PC-9 (cell line): ENCODE data around the gene IL18. TPM values are rescaled to one million over a fixed set of nuclear protein-coding genes. Genes with fewer than 3 reads are reported as not detected.

ENCODE experiments used
- Bru-seq: library from RNA; stranded (reverse); fragments of 400-500 nt; gene quantifications from one replicate; lab custom pipeline; 2021; lab: Mats Ljungman, UMichigan
- BruChase-seq, 2 experiments: library from RNA; stranded (reverse); fragments of 400-500 nt; gene quantifications; one replicate each; lab custom pipeline; 2021; lab: Mats Ljungman, UMichigan
- BruUV-seq: library from RNA; stranded (reverse); fragments of 400-500 nt; replicated peaks from 2 replicates; lab custom pipeline; 2021; lab: Mats Ljungman, UMichigan
- CTCF ChIA-PET: fragments of 300-600 bp; sonication (Branson Sonifier 250); formaldehyde crosslinking; loops from one replicate; lab custom pipeline; 2022; ENCODE audit warnings: antibody characterized with exemption; lab: Charles Lee
- POLR2A ChIA-PET: fragments of 300-600 bp; sonication (Branson Sonifier 250); formaldehyde crosslinking; loops from one replicate; lab custom pipeline; 2022; ENCODE audit warnings: antibody characterized with exemption; ENCODE audit not compliant: unreplicated experiment; lab: Charles Lee
- DNase-seq, 2 experiments: peaks; one replicate each; pipeline versions ENCODE4 v3.0.0 to v3.0.0-alpha.2; 2015 to 2022; ENCODE audit warnings: mixed read lengths in 1 of 2
- H2AFZ ChIP-seq: fragments of 200-600 bp; sonication (generic); 2 replicates; pipeline ENCODE4 v1.8.1; 2017; ENCODE audit warnings: antibody characterized with exemption
- H3F3A ChIP-seq: fragments of 200-600 bp; sonication (generic); 2 replicates; pipeline ENCODE4 v1.8.1; 2017; ENCODE audit warnings: antibody characterized with exemption, mild to moderate bottlenecking, low read depth; ENCODE audit not compliant: insufficient read depth
- H3K27ac ChIP-seq: fragments of 200-600 bp; sonication (generic); 2 replicates; pipeline ENCODE4 v1.6.1; 2016; ENCODE audit warnings: mixed run types
- H3K27me3 ChIP-seq: fragments of 200-600 bp; sonication (generic); 2 replicates; pipeline ENCODE4 v1.6.1; 2016; ENCODE audit warnings: low read depth, mixed run types; ENCODE audit not compliant: insufficient read depth
- H3K36me3 ChIP-seq: fragments of 200-600 bp; sonication (generic); 2 replicates; pipeline ENCODE4 v1.6.1; 2016; ENCODE audit warnings: low read depth, mixed run types
- H3K4me1 ChIP-seq: fragments of 200-600 bp; sonication (generic); replicated peaks from 2 replicates; pipeline ENCODE4 v1.6.1; 2016; ENCODE audit warnings: mixed run types; ENCODE audit not compliant: insufficient read depth
- H3K4me2 ChIP-seq: fragments of 200-600 bp; sonication (generic); 2 replicates; pipeline ENCODE4 v1.6.1; 2017; ENCODE audit warnings: mixed run types
- H3K4me3 ChIP-seq: fragments of 200-600 bp; sonication (generic); 2 replicates; pipeline ENCODE4 v1.6.1; 2016; ENCODE audit warnings: mixed run types
- H3K79me2 ChIP-seq: fragments of 200-600 bp; sonication (generic); 2 replicates; pipeline ENCODE4 v1.6.1; 2017; ENCODE audit warnings: low read depth, mixed run types
- H3K9me2 ChIP-seq: fragments of 200-600 bp; sonication (generic); 2 replicates; pipeline ENCODE4 v1.8.1; 2017; ENCODE audit warnings: mild to moderate bottlenecking; ENCODE audit not compliant: insufficient read depth
- H3K9me3 ChIP-seq: fragments of 200-600 bp; sonication (generic); 2 replicates; pipeline ENCODE4 v1.8.1; 2016; ENCODE audit warnings: low read depth; ENCODE audit not compliant: insufficient read depth
- H4K20me1 ChIP-seq: fragments of 200-600 bp; sonication (generic); 2 replicates; pipeline ENCODE4 v1.8.1; 2017; ENCODE audit not compliant: insufficient read depth
- EZH2 ChIP-seq: fragments of 200-600 bp; sonication (generic); IDR thresholded peaks from 2 replicates; pipeline ENCODE4 v1.8.0; 2017; ENCODE audit warnings: antibody characterized with exemption, low read depth
- intact Hi-C: fragments of 100-400 bp; cut with micrococcal nuclease; formaldehyde crosslinking; loops from one replicate; pipeline ENCODE4 v1.10.0; 2022; ENCODE audit not compliant: unreplicated experiment
- long read RNA-seq: library from polyadenylated mRNA; stranded (forward); transcript quantifications from one replicate; pipeline ENCODE4 v2.0.0, GENCODE V29; 2022
- total RNA-seq: library from RNA; stranded (reverse); gene quantifications from 2 replicates; pipeline ENCODE4 v1.2.3, GENCODE V29; 2021
- TF ChIP-seq, protein P1 (sequence below): fragments of 200-600 bp; sonication (generic); conservative IDR thresholded peaks from 2 replicates; pipeline ENCODE4 v1.6.1; 2017; ENCODE audit warnings: mixed run types, antibody characterized with exemption, mild to moderate bottlenecking, moderate library complexity

The IL18 gene
- total RNA-seq (42.8 and 59.1 TPM in 2 replicates), Bru-seq, nascent RNA (percentile 95 among the genes with signal in this experiment), BruChase-seq, experiment 1, labeled RNA remaining after a 2-hour chase (percentile 95 among the genes with signal in this experiment), BruChase-seq, experiment 2, labeled RNA remaining after a 6-hour chase (percentile 94 among the genes with signal in this experiment)
- long read RNA-seq, partial matches to known transcripts: 0 of 3 reads
- long read RNA-seq, other reads (novel, unspliced or antisense): 3 of 3 reads

DNA sequence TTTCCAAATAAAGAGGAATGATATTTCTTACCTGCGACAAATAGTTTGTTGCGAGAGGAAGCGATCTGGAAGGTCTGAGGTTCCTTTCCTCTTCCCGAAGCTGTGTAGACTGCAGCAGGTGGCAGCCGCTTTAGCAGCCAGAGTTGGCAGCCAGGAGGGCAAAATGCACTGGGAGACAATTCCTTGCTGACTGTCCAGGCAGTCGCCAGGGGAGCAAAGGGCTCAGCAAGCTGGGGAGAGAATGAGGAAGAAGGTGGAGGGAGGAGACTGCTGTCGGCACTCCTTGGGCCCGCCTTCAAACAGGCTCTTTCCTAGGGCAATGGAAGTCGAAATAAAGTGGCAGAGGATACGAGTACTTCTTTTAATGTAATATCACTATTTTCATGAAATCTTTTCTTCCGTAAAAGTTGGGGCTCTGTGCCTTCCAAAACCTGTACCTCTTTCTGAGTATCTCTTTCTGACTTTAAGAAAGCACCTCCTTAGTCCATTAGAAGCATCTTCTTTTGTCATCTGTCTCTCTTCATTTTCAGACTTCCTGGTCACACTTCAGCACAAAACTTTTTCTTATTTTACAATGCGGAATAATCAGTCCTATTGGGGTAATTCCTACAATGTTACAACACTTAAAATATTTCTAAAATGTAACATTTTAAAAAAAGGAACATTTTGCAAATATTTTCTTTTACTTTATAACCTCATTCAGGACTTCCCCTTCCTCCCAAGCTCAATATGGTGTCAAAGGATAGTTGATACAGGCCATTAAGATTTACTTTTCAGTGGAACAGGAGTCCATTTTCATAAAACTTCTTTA lies at the start of gene IL18:
IL18 (minus strand) TSS at position 220 of the 811 bp plus-strand sequence. CDS start 9,041 bp downstream, outside the sequence.
- intact Hi-C loops: loop anchor here (5.0 to 10.0 kb wide), 2 partner anchors 289 to 1807 kb away; partner anchors contain the start of genes ALG9, CFAP68 and FDXACB1
- peak within 1 kb of the TSS; percentile 69 for H2AFZ ChIP-seq
- H4K20me1 ChIP-seq: no peaks in the 10 kb centered on the region
- peak within 1 kb of the TSS; percentile 87 for H3K27ac ChIP-seq
- H3K27me3 ChIP-seq: no peaks in the 10 kb centered on the region
- H3K36me3 ChIP-seq: peaks cover 16% of the 10 kb centered on the region; the same call in 1 of the 2 replicates
- POLR2A ChIA-PET: no interaction called here
- H3F3A ChIP-seq: peaks cover 52% of the 10 kb centered on the region
- peaks cover 75% of the 10 kb centered on the region for H3K4me1 ChIP-seq
- CTCF ChIA-PET: interaction anchor here (1.7 kb wide), 1 partner anchor 11 kb away, joined by 5 read pairs; the partner anchor contains the start of gene BCO2
- TF ChIP-seq, protein P1, sequence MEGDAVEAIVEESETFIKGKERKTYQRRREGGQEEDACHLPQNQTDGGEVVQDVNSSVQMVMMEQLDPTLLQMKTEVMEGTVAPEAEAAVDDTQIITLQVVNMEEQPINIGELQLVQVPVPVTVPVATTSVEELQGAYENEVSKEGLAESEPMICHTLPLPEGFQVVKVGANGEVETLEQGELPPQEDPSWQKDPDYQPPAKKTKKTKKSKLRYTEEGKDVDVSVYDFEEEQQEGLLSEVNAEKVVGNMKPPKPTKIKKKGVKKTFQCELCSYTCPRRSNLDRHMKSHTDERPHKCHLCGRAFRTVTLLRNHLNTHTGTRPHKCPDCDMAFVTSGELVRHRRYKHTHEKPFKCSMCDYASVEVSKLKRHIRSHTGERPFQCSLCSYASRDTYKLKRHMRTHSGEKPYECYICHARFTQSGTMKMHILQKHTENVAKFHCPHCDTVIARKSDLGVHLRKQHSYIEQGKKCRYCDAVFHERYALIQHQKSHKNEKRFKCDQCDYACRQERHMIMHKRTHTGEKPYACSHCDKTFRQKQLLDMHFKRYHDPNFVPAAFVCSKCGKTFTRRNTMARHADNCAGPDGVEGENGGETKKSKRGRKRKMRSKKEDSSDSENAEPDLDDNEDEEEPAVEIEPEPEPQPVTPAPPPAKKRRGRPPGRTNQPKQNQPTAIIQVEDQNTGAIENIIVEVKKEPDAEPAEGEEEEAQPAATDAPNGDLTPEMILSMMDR: no peak
- TF ChIP-seq EZH2: no peak
- no peaks in the 10 kb centered on the region for H3K9me3 ChIP-seq
- BruUV-seq: no TSS peak
- peaks cover 44% of the 10 kb centered on the region for H3K79me2 ChIP-seq
- H3K4me2 ChIP-seq: peak within 1 kb of the TSS; percentile 86
- peak within 1 kb of the TSS; percentile 68 for H3K4me3 ChIP-seq
- peak; percentile 75 to 89 for DNase-seq
- no peaks in the 10 kb centered on the region for H3K9me2 ChIP-seq

DNA sequence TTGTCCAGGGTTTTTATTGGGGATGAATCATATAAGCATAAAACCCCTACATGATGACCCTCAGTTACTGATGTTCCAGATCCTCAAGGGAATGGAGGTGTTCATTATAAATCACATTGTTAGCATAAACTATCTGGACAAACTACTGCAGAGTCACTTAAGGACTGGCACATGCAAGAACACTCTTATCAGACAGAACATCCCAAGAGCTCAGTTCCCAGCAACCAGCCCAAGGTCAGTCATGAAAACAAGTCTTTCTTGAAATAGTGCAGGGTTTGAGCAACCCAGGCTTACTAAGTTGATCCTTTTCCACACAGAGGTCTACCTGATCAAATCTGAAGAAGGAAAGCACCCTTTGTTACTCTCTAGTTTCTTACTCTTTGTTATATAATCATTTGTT lies 48.8 kb upstream of the IL18 start:
- intact Hi-C loops: no loop called here

DNA sequence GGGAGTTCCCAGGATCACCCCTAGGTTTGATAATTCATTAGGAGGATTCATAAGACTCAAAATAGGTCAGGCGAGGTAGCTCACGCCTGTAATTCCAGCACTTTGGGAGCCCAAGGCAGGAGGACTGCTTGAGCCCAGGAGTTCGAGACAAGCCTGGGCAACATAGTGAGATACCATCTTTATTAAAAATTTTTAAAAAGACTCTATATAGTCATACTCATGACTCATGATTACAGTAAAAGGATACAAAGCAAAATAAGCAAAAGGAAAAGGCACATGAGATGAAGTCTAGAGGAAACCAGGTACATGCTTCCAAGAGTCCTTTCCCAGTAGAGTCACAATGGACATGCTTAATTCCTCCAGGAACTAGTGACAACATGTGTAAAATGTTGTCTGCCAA lies 48.4 kb upstream of the IL18 start:
- no peak for DNase-seq
- Histone ChIP-seq H3K4me2 (no peak overlapping the region), H3K27me3 (no peaks in the 10 kb centered on the region), H3K79me2 (no peaks in the 10 kb centered on the region), H3K4me1 (peaks cover 19% of the 10 kb centered on the region), H3K36me3 (no peaks in the 10 kb centered on the region), H3K9me2 (no peaks in the 10 kb centered on the region), H2AFZ (no peak overlapping the region), H3K4me3 (no peak overlapping the region), H3F3A (0 out of 2 replicates have a peak, but pooled peaks cover 14% of the 10 kb centered on the region), H4K20me1 (no peaks in the 10 kb centered on the region), H3K27ac (no peak overlapping the region), H3K9me3 (no peaks in the 10 kb centered on the region)
- no TSS peak for BruUV-seq
- CTCF ChIA-PET: interaction anchor here (0.5 kb wide), 1 partner anchor 884 kb away, joined by 3 read pairs; no protein-coding TSS in a partner anchor
- intact Hi-C loops: no loop called here
- TF ChIP-seq, protein P1: no peak
- no peak for TF ChIP-seq EZH2
- POLR2A ChIA-PET: no interaction called here

More for the DNA sequence above, 48.8 kb upstream of the IL18 start:
- Histone ChIP-seq H3K9me3 (no peaks in the 10 kb centered on the region), H3K4me2 (no peak overlapping the region), H3F3A (0 out of 2 replicates have a peak, but pooled peaks cover 14% of the 10 kb centered on the region), H3K27ac (no peak overlapping the region), H3K9me2 (no peaks in the 10 kb centered on the region), H3K4me1 (peaks cover 19% of the 10 kb centered on the region), H4K20me1 (no peaks in the 10 kb centered on the region), H3K4me3 (no peak overlapping the region), H3K36me3 (no peaks in the 10 kb centered on the region), H3K27me3 (no peaks in the 10 kb centered on the region), H2AFZ (no peak overlapping the region), H3K79me2 (no peaks in the 10 kb centered on the region)
- DNase-seq: no peak
- no peak for TF ChIP-seq EZH2
- TF ChIP-seq, protein P1: no peak
- ChIA-PET POLR2A (no interaction called here), CTCF (no interaction called here)
- BruUV-seq: no TSS peak
